Sigmoid colon (tissue), 4 donors: ENCODE results near the gene INPP1.

Experiments used
- EP300 ChIP-seq, 4 donors: sonication (generic); formaldehyde crosslinking; IDR thresholded peaks; one replicate each; pipeline ENCODE4 v1.6.1; 2017; ENCODE audit warnings: antibody characterized with exemption in 4 of 4
- POLR2A ChIP-seq, 2 donors: fragments of 450-650 bp; IDR thresholded peaks; one replicate each; pipeline ENCODE4 v1.6.1; 2016; ENCODE audit warnings: antibody characterized with exemption in 2 of 2, mild to moderate bottlenecking in 2 of 2, moderate library complexity in 2 of 2
- POLR2AphosphoS5 ChIP-seq, 4 donors: sonication (generic); formaldehyde crosslinking; IDR thresholded peaks; one replicate each; pipeline ENCODE4 v1.6.1; 2017; ENCODE audit warnings: antibody characterized with exemption in 4 of 4
- TF ChIP-seq, protein P1 (sequence below), 4 experiments: fragments of 450-650 bp in 3 of 4; fragments of 200-600 bp in 1 of 4; IDR thresholded peaks; one replicate each; pipeline ENCODE4 v1.5.1; 2016 to 2019; ENCODE audit warnings: antibody characterized with exemption in 4 of 4, mild to moderate bottlenecking in 3 of 4, moderate library complexity in 2 of 4

DNA sequence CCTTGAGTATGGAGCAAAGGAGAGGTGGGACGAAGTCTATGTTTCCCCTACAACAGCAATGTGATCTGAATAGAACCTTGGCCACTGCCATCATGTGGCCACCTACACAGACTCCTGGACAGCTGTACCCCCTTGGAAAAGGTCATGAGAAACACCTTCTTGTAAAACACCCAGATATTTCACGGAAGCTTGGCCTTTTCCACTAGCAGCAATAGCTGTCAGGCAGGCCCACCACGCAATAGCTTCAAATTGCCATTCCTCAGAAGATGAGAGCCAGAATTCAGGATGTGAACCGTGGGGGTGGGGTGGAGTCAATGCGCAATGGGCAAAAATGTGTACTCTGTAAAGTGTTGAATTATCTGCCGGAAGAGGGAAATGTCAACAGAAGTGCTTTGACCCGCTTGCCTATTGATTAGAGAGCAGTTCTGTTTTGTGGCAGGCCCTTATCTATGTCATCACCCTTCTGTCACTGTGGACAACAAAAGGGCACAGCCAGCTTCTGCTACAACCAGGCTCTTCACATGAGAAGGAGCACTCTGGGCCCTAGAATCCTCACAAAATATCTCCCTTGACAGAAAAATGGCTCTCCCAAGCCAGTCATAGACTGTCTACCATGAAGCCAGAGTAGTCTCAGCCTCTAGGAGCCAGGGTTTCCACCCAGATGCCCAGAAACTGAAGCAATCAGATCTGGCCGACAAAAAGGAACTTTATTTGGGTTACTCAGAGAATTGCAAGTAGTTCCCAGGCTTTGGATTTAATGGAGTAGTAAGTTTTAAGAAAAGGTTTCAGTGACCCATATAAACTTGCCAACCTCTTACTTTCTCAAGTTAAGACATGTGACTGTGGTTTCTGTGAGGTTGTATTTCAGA is 9.5 kb downstream of the INPP1 start:
- TF ChIP-seq POLR2A (IDR thresholded peaks at IDR 0.05), result no peak
- TF ChIP-seq, protein P1, sequence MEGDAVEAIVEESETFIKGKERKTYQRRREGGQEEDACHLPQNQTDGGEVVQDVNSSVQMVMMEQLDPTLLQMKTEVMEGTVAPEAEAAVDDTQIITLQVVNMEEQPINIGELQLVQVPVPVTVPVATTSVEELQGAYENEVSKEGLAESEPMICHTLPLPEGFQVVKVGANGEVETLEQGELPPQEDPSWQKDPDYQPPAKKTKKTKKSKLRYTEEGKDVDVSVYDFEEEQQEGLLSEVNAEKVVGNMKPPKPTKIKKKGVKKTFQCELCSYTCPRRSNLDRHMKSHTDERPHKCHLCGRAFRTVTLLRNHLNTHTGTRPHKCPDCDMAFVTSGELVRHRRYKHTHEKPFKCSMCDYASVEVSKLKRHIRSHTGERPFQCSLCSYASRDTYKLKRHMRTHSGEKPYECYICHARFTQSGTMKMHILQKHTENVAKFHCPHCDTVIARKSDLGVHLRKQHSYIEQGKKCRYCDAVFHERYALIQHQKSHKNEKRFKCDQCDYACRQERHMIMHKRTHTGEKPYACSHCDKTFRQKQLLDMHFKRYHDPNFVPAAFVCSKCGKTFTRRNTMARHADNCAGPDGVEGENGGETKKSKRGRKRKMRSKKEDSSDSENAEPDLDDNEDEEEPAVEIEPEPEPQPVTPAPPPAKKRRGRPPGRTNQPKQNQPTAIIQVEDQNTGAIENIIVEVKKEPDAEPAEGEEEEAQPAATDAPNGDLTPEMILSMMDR (IDR thresholded peaks at IDR 0.05), result no peak
- no peak for TF ChIP-seq POLR2AphosphoS5 (IDR thresholded peaks at IDR 0.05)
- TF ChIP-seq EP300 (IDR thresholded peaks at IDR 0.05), result no peak
